Stimulated activated naive CD4-positive, alpha-beta T cell (primary cell): Measurements from ENCODE around the gene PLS3.
A peak's percentile ranks its signal among the peaks of the same experiment; 100 is the strongest.
"Not testable (repeated sequence)": the region's sequence is repeated elsewhere in the genome, so short reads cannot be mapped to it uniquely, and the experiment has no call there.

ENCODE experiments used
- DNase-seq, 6 experiments: peaks; one replicate each; lab custom pipeline; 2025; lab: John Stamatoyannopoulos, UW

PLS3 gene

DNA sequence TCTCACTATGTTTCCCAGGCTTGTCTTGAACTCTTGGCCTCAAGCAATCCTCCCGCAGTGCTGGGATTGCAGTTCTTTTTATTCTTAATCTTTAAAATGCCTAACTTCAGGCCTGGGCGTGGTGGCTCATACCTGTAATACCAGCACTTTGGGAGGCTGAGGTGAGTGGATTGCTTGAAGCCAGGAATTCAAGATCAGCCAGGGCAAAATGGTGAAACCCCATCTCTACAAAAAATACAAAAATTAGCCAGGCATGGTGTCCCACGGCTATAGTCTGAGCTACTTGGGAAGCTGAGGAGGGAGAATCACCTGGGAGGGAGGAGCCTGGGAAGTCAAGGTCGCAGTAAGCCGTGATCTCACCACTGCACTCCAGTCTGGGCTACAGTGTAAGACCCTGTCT is 45.9 kb downstream of the PLS3 start:
- no peak for DNase-seq

DNA sequence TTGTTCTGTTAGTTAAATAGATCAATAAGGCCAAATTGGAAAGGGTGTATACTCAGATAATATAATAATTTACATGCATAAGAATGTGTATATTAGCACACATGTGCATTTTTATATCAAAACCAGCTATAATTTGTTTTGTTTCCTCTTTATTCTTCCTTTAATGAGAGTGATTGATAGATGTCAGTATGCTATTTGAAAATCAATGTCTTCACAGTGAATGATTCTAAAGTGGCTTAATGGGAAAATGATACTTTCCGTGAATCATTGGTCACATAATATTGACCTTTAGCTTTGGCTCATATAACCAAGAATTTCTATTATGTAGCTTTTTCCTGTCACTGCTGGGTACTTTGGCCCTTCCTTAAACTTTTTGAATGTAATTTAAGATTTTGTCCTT is 48.6 kb downstream of the PLS3 start:
- DNase-seq: no peak

DNA sequence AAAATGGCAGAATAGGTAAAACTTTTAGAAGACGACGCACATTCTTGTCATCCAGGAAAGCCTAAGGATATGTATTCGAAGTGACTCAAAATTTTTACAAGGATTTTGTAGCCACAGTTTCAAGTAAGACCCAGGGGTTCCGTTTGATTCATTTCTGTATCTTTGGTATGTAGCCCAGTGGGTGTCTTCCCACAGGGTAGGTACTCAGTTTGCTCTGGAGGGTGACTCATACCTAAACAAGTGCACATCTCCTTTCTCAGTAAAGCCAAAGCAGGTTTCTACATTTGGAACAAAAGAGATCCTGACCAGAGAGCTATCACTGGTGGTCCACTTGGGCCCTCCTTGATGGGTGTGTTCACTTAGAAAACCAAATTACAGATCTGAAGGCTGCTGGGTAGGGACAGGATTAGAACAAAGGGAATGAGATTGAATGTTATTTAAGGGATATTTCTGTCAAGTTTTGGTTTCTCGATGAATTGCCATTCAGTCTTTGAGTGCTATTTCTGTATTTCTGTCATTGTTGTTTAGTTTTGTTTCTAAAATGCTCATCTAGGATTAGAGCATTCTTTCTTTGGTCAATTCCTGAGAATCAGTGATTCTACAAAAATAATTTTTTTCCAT is 56.1 kb downstream of the PLS3 start:
- no peak for DNase-seq

DNA sequence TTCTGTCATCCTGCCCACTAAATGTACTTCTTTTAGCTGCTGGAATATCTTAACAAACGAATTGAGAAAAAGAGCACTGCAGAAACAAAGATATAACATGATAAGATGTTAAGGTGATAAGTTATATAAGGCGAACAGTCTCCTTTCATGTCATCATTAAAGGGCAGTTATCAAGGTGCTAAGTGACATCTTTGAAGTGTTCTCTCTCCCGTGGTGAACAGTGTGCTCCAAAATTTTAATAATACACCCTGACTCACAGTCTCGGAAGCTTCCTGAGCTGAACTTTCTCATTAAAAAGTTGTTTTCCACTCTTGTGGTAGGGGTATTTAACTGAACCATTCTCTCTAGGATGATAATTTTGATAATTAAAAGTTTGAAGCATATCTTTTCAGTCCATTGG is 61.6 kb downstream of the PLS3 start:
- no peak for DNase-seq

DNA sequence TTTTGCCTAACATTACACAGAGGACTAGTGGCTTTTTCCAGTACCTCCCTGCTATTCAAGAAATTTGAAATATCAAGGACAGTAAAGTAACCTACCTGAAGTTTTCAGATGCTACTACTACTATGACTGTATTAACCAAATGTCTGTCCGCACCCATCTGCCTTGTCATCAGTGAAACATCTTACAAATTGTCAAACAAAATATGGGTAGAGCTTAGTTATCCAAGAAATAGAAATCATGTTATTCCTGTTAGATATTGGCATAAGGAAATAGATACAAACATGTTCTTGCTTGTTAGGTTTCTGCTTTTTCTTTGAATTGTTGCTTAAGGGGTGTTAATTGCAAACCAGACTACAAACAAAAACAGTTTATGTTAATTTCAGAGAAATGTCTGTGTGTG is 63.9 kb downstream of the PLS3 start:
- DNase-seq: no peak

DNA sequence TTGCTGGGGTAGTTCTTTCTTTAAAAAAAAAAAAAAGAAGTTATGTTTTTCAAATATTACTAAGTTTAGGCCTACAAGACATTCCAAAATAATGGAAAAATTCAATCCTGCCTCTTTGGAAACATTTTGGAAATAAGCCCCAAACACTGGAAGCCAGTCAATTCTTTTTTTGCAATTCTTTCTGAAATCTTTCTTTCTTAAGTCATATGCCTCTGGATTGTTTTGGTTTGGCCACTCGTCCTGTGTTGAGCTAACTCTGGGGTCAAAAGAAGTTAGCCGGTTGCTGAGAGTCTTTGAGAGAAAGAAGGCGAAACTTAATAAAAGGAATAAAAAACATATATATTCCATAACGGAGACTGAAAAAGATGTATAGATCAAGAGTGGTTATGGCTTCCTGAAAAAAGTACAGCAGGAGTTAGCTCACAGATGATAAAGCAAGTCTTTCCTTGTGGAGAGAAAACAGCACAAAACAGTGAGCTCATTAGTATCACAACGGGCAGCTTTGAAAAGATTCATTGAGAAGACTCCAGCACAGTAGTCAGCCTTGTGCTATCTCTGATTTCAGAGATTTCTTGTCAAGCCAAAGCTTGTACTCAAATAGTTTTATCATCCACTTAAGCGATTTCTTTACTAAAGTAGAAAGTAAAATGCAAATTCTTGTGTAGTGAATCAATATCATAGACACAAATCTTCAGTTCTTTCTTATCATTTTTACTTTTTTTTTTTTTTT is 64.8 kb downstream of the PLS3 start:
- no peak for DNase-seq

DNA sequence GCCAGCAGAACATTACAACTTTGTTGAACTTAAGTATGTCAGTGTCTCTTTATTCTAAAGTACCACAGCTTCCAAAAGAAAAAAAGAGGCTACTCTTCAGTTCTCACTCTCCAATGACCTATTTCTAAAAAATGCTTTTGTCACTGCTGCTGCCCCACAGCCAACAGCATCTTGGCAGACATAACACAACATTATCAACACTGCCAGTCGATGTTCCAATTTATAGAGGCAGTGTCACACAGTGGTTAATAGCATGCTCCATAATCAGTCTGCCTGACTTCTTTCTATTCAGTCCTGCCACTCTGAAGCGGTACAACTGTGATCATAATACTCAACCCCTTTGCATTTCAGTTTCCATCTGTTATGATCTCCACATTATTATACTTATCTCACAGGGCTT is 69.2 kb downstream of the PLS3 start:
- no peak for DNase-seq

DNA sequence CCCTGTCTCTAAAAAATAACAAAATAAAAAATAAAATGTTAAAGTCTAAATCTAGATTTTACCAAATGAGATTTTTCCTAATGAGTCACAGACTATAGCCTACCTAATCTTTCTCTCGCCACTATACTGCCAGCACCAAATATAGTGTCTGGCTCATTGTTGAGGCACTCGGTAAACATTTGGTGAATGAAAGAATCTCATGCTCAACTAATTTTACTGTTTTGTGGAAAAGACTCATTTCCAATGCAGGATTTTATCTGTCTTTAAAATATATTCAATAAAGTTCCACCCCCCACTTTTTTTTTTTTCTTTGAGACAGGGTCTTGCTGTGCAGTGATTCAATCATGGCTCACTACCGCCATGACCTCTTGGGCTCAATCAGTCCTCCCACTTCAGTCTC is 71.5 kb downstream of the PLS3 start:
- DNase-seq: no peak

DNA sequence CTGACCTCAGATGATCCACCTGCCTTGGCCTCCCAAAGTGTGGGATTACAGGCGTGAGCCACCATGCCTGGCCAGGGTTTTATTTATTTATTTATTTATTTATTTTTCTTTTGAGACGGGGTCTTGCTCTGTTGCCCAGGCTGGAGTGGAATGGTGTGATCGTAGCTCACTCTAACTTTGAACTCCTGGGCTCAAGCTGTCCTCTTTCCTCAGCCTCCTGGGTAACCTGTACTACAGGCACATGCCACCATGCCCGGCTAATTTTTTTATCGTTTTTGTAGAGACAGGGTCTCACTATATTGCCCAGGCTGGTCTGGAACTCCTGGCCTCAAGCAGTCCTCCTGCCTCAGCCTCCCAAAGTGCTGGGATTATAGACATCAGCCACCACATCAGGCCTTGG is 72.4 kb downstream of the PLS3 start:
- DNase-seq: not testable (repeated sequence)

DNA sequence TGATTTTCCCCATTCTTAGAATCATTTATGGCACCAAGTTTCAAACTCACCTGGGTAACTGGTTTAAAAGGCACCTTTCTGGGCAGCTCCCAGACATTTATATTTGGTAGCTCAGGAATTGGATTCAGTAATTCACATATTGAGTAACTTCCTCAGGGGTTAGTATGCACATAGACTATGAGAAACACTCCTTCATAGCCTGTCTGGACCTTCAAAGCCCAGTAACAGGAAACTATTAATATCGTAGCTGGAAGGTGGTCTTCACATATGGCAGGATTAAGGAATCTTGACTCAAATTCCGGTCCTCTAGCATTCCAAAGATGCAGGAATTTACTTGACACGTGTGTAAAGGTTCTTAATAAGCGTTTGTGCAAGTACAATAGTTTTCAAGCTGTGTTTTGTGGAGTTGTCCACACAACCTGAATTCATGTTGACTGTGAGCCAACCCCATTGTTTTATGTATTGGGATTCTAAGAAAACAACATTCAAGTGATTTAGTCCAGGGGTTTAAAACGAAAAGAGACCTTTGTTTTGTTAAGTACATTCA is 78.4 kb downstream of the PLS3 start:
- DNase-seq: no peak

DNA sequence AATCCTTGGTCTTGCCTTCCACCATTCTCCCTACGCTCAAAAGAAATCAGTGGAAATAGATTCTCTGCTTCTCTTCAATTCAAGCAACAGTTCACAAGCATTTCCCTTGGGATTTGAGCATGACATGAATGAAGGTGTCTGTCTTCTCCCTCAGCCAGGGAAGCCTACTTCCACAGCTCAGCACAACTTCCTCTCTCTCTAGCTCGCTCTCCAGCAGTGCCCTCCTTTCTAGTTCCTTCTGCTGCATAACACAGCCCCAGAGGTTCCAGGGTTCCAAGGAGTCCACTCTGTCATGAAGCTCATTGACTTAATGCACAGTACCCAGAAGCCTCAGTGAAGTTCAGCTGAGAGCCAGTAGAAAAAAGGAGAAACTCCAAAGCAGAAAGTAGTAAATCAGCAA is 81.3 kb downstream of the PLS3 start:
- no peak for DNase-seq

DNA sequence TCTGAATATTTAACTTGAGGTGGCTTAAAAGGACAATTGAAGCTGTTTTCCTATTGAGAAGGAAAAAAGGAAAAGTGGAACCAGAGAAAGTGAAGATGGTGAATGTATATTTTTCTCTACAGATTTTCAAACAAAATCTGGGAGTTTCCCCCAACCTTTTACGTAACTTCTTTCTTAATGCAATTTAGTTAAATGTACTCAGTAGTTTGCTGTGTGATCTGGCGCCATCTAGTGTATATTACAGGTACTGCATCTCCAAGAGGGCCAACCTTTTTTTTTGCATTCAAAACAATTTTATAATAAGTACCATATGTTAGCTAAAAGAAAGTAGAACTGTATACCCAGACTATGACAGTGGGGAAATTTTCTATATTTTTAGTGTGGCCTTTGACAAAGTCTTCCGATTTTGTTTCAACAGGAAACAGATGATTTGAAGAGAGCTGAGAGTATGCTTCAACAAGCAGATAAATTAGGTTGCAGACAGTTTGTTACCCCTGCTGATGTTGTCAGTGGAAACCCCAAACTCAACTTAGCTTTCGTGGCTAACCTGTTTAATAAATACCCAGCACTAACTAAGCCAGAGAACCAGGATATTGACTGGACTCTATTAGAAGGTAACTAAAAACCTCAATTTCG is 82.0 kb downstream of the PLS3 start:
- DNase-seq: peak in 4 of 6 experiments; percentile 0 to 52 (median 16)

DNA sequence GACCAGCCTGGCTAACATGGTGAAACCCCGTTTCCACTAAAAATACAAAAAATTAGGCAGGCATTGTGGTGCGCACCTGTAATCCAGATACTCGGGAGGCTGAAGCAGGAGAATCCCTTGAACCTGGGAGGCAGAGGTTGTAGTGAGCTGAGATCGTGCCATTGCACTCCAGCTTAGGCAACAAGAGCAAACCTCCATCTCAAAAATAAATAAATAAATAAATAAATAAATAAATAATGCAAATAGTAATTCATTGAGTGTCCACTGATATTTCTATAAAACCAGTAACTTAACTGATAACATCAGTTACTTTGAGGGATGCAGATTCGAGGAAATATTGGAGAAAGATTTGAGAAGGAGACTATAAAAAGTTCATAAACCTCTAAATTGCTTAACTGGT is 83.4 kb downstream of the PLS3 start:
- not testable (repeated sequence) for DNase-seq

DNA sequence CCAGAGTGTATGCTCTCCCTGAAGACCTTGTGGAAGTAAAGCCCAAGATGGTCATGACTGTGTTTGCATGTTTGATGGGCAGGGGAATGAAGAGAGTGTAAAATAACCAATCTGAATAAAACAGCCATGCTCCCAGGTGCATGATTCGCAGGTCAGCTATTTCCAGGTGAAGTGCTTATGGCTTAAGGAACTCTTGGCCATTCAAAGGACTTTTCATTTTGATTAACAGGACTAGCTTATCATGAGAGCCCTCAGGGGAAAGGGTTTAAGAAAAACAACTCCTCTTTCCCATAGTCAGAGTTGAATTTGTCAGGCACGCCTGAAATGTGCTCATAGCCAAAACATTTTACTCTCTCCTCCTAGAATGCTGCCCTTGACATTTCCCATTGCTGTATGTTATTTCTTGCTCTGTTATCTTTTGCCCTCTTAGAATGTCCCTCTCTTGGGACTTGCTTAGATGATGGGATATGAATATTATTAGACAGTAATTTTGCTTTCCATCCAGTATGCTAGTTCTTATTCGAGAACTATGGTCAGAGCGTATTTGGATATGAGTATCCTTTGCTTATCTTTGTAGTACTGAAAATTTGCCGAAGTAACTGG is 88.6 kb downstream of the PLS3 start:
- no peak for DNase-seq

DNA sequence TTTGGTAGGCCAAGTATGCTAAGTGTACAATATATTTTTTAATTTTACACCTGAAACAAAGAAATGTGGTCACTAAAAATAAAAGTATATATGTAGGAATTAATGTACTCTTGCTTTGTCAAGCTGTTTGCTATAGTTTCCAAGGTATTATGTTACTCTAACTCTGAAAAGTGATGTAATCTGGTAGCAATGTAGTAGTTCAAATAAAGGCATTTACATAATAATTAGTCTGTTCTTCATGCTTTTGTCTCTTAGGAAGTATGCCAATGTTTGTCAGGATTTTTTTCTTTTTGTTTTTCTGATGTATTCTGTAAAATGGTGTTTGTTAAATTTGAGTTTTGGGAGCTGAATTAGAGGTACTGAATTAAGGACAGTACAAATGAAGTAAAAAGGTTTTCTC is 89.5 kb downstream of the PLS3 start:
- DNase-seq: no peak

DNA sequence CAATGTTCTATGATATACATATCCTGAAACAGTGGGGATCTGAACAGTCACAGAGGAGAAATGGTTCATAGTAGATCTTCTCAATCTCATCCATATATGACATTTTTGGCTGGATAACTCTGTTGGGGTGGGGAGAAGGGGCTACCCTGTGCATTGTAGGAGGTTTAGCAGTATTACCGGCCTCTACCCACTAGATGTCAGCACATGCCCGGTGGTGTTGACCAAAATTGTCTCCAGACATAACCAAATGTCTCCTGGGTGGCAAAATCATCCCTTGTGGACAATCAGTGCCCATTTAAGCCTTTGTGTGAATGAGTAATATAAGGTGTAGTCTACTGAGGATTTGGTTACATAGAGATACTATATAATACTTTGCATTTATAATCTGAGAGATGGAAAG is 89.9 kb downstream of the PLS3 start:
- DNase-seq: peak in 1 of 6 experiments; percentile 6

DNA sequence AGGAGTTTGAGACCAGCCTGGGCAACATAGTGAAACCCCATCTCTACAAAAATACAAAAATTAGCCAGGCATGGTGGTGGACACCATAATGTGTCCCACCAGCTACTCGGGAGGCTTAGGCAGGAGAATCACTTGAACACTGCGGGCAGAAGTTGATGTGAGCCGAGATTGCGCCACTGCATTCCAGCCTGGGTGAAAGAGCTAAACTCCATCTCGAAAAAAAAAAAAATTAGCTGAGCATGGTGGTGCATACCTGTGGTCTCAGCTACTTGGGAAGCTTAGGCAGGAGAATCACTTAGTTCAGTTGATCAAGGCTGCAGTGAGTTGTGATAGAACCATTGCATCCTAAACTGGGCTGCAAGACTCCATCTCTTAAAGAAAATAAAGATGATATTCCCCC is 91.2 kb downstream of the PLS3 start:
- DNase-seq: no peak

DNA sequence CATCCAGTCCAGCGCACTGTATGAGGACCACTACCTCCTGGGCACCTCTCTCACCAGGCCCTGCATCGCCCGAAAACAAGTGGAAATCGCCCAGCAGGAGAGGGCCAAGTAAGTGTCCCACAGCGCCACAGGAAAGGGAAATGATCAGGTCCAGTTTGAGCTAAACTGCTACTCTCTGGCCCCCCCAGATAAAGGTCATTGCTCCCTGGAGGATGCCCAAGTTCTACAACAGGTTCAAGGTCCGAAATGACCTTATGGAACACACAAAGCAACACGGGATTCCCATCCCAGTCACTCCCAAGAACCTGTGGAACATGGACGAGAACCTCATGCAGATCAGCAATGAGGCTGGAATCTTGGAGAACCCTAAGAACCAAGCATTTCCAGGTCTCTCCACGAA is 104.1 kb downstream of the PLS3 start:
- no peak for DNase-seq

DNA sequence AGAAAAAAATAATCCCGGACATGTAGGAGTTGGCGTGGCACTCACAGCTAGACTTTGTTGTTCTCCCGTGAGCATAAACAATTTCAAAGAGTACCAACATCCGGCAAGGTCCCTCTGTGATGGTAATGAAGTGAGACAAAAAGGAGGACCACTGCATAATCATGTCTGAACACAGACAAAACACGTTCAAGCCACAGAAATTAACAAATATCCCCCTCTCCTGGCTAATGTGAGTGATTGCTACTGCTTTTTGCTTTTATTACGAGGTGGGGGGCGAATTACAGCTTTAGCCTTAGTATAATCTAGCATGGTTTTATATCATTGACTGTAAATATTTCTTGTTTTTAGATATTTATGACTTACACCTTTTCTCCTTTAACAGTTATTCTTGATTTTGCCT is 118.5 kb downstream of the PLS3 start:
- DNase-seq: no peak

DNA sequence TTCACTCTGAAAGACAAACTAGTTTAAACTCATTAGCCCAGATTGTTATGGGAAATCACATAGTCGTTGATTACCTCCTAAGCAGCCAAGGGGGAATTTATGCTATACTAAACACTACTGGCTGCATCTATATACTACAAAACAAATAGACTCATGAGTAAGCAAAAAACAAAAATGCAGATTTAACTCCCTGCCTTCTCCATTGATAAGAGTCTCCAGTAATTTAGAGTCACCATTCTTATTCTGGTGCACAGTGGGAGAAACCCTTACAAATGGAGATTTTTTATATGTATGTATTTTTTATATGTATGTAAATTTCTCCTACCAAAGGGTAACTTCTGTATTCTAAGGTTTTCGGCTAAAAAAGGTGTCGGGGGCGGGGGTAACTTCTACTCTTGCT is 126.6 kb downstream of the PLS3 start:
- no peak for DNase-seq

DNA sequence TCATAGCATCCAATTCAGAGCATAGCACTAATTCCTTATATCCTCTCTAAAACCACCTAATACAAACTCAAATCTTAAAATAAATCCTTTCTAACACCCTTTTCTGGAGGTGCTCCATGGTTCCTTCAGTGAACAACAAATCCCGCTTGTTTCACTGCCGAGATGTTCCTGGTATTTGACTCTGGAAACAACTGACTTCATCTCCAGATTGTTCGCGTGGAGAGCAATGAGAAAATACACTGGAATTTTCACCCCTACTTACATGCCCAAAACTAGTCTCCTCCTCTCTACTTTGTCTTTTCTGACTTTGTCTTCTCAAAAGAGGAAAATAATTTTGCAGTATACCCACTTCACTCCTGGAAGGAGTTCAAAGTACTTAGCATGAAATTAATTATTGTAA is 129.0 kb downstream of the PLS3 start:
- no peak for DNase-seq

DNA sequence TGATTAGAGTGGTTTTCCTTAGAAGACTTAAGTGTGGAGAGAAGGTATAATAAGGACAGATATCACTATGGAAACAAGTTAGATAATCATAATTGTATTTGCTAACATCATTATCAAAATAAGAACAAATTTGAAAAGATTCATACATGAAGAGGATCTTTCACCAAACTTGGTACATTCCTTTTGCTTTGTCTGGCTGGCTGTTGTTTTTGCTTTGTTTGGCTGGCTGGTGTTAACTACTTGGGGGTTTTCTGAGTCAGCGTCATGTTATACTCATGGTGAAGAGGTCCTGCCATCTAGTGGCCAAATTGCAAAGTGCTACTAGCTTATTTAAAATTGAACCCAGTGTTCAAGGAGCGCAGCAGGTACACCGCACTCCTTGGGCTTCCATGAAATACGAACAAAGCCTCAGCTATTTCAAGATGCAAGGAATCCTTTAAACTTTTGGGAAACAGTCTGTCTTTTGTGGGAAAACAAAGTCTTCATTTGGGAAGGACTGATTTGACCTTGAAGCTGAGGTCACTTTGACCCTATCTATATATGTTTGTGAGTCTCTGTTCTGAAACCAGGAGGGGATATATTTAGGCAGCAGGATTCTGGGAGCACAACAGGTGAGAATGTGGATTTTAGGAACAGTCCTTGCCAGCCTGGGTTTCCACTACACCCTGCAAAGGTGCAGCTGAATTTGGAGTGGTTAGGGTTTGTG is 129.7 kb downstream of the PLS3 start:
- DNase-seq: peak in 2 of 6 experiments; percentile 28
